Fibroblast of skin of scalp (primary cell): ENCODE data around the gene TUBB8. TPM values are rescaled to one million over a fixed set of nuclear protein-coding genes. Genes with fewer than 3 reads are reported as not detected.
"Not testable (repeated sequence)": the region's sequence is repeated elsewhere in the genome, so short reads cannot be mapped to it uniquely, and the experiment has no call there.

ENCODE experiments used
- DNase-seq: peaks from one replicate; pipeline ENCODE4 v3.0.0-alpha.2; 2013
- polyA plus RNA-seq, 2 experiments: library from polyadenylated mRNA; unstranded; fragments of 120-200 nt; gene quantifications; one replicate each; pipeline ENCODE4 v1.2.1, GENCODE V29; 2013; ENCODE audit not compliant: insufficient read length in 2 of 2

TUBB8 gene
- 0.19 TPM for polyA plus RNA-seq (2013, experiment 1 of 2; ENCODE audit: insufficient read length)
- not detected for polyA plus RNA-seq (2013, experiment 2 of 2; ENCODE audit: insufficient read length)

DNA sequence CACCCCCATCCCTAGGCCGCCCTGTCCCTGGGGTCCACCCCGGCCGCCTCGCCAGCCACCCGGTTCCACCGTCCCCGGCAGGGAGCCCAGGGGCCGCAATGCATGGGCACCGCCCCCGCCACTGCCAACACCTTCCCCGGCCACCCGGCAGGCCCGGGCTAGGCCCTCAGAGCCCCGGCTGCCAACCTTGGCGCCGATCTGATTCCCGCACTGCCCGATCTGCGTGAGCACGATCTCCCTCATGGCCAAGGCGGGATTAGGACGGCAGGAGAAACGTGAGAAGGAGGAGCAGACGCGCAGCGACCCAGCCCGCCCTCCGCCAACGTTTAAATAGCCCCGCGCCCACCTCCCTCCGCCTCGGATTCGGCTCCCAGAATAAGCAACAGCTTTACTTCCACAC lies at the start of gene TUBB8:
TSS of gene TUBB8 (minus strand) at position 301 of the 400 bp plus-strand sequence. CDS start at position 243, 58 bp downstream.
- no peak for DNase-seq

DNA sequence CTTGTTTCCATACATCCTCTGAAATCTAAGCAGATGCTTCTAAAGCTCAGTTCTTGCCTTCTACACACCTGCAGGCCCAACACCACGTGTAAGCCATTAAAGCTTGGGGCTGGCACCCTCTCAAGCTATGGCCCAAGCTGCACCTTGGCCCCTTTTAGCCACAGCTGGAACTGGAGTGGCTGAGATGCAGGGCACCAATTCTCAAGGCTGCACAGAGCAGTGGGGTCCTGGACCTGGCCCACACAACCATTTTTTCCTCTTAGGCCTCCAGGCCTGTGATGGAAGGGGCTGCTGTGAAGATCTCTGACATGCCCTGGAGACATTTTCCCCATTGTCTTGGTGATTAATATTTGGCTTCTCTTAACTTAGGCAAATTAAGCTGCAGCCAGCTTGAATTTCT lies 47.4 kb upstream of the TUBB8 start:
- DNase-seq = no peak

DNA sequence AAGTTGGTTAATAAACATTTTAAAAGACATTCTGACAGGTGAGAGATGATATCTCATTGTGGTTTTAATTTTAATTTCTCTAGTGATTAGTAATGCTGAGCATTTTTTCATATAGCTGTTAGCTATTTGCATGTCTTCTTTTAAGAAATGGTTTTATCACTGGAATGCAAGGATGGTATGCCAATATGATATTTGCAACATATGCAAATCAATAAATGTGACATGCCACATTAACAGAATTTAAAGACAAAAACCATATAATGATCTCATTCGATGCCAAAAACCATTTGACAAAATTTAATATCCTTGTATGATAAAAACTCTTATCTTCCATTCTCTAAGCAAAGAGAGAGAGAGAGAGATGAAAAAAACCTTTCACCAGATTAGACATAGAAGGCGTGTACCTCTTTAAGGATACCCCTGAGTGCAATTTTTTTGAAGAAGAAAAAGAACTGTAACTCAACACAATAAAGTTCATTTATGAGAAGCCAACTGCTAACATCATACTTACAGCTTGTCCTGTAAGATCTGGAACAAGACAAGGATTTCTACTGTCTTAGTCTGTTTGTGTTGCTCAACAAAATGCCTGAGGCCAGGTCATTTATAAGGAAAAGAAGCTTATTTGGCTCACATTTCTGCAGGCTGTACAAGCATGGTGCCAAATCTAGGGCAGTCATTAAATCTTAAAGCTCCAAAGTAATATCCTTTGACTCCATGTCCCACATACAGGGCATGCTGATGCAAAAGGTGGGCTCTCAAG lies 46.4 kb upstream of the TUBB8 start:
- no peak for DNase-seq

DNA sequence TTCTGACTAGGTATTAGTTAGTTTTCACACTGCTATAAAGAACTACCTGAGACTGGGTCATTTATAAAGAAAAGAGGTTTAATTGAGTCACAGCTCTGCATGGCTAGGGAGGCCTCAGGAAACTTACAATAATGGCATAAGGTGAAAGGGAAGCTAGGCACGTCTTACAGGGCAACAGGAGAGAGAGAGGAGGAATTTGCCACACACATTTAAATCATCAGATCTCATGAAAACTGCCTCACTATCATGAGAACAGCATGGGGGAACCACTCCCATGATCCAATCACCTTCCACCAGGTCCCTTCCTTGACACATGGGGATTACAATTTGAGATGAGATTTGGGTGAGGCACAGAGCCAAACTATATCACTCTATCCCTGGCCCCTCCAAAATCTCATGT lies 45.5 kb upstream of the TUBB8 start:
- DNase-seq = no peak

DNA sequence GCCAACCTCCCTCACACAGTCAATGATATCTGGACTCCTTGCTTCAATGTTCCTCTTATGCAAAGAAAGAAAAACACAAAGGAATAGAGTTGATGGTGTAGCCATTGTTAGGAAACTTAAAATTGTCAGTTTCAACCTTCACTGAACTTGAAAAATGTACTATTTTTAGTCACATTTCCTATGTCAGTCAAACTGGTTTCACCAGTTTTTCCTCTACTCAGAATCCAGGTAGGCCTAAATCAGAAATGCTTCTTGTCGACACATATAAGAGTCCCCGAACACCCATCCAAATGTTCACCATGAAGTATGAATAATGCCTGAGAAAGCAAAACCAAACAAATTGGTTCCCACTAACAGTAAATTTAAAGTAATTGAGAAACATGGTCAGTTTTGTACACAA lies 43.8 kb upstream of the TUBB8 start:
- no peak for DNase-seq

DNA sequence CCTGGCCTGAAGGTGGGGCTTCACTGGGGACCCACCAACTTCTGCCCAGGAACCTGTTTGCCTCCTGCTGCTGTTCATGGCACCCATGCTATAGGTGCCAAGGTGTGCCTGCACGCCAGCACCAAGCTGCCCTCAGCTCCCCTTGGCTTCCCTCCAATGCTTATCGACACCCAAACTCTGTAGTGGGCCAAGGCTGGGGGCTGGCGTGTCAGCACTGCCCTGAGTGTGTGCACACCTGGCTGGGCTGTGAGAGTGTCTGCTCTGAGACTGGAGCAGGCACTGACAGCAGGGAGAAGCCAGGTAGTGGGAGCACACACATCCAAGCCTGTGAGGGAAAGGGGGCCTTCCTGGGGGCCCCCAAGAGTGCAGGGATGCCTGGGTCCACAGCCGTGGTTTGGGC lies 43.1 kb upstream of the TUBB8 start:
- DNase-seq = no peak

DNA sequence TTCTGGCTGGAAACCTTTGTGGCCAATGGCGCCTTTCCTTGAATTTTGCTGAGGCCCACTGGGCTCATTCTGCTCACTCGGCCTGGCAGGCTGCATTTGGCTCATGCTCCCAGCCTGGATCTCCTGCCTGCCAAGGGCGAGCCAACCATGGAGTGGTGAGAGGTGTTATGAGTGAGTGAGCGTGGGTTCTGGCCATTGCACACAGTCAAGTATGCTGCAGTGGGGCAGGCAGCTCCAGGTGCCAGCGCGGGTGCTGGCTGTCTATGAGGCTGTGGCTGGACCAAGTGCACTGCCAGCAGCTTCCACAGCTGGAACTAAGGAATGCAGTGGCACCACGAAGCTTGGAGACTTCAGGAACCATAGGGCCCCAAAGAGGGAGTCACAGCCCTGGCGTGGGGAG lies 42.2 kb upstream of the TUBB8 start:
- DNase-seq = no peak

DNA sequence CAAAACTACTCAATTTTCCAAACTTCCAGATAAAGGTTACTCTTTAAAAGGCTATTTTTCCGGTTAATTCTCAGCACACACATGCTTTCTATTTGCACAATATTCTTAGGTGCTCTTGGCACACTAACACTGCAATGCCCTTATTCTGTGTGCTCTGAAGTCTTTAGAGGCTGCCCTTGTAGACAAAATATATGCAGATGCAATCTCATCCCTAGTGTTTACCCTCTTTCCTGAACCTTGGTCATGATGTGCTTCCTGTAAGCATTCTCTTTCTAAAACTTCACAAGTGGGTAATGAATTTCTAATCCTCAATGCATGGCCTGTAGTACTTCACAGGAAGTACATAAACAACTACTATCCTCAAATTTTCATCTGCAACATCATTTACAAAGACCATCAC lies 41.1 kb upstream of the TUBB8 start:
- DNase-seq = no peak

DNA sequence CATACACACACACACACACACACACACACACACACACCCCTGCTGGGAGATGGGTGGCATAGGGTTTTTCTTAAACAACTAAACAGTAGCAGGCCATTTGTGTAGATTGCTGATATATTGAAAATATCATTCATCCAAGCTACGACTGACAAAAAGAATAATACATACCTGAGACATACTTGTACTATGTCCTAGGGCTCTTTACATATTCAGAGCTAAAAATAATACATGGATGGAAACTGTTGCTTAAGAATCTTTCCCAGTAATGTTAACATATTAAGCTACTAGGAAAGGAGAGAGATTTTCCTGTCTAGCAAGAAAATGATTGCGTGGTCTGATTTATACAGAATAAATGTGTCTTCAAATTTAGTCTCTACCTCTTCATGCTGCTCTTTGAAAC lies 40.2 kb upstream of the TUBB8 start:
- DNase-seq = no peak

DNA sequence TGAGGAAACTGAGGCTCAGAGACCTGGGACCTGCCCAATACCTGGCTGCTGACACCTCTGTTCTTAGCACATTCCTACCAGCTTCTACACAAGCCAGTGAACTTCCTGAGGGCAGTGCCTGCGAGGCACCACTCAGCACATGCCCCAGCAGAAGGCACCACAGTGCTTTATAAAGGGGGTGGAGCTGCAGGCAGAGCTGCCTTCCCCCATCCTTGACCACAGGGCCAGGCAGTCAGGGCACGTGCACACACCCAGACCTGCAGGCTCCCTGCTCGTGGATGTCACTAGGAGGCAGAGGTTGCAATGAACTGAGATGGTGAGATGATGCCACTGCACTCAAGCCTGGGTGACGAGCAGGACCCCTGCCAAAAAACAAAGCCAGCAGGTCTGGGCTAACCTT lies 39.2 kb upstream of the TUBB8 start:
- no peak for DNase-seq

DNA sequence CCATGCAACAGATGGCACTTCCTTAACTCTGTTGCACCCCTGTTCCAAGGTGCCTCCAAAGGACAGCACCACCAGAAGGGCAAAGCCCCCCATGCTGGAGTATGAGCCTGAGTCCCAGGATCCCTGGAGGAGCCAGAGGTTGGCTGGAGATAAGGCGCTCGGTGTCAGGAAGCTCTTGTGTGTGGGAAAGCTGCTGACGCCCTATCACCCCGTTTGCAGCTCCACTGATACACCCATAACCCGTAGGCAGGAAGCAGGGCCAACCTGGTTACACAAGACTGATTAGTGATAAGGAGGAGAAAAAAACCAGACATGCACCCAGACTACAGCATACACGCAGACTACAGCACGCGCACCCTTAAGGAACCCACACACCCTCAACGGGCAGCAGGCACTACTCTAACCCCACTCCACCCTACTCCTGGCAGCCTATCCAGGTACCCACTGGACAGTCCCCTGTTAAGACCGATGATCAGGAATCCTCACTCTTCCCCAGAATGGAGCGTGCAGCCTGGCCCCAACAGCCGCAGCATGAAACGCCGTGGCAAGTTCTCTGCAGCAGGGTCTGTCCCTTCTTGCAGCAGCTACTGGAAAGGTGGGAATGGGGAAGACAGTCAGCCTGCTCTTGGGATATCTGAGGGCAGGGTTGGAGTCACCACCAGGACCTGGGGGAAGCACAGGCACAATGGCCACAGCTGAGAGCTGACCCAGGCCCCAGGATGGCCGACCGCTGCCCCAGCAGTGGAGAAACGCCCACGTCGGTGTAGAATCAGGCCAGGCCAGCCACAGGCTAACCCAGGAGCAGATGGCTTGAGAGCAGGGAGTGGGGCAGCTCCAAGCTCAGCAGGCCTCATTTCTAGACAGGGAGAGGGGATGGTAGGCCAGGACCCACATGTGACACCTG lies 38.3 kb upstream of the TUBB8 start:
- no peak for DNase-seq

DNA sequence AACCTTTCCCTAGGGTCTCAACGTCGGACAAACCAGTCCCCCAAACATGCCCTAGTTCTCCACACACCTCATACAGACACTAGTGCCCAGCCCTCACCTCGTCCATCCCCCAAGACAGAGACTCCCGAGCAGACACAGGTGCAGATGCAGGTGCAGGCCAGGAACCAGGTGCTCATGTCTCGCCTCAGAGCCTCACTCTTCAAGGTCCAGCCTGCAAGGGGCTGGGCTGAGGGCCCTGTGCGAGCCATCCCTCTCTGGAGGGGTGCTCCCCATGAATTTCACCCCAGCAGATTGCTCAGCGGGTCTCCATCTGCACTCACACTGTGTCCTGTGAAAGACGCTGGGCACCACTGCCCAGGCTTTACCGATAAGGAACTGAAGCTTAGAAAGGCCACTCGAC lies 36.9 kb upstream of the TUBB8 start:
- DNase-seq = no peak

DNA sequence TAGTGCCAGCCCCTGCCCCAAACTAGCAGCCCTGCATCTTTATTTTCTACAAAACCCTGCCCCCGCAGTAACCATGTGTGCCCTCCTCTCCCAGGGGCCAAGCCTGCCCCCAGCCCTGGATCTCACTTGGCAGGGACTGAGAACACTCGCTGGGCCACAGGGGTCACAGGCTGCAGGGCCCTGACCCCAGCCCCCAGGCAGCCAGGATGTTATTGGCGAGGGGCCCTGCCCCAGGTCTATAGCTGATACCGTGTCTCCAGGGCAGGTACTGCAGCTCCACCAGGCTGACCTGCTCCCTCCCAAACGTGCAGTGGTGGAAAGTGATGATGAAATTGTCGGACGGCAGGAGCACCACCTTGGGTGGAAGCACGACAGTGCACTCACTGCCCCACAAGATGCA lies 35.9 kb upstream of the TUBB8 start:
- no peak for DNase-seq

DNA sequence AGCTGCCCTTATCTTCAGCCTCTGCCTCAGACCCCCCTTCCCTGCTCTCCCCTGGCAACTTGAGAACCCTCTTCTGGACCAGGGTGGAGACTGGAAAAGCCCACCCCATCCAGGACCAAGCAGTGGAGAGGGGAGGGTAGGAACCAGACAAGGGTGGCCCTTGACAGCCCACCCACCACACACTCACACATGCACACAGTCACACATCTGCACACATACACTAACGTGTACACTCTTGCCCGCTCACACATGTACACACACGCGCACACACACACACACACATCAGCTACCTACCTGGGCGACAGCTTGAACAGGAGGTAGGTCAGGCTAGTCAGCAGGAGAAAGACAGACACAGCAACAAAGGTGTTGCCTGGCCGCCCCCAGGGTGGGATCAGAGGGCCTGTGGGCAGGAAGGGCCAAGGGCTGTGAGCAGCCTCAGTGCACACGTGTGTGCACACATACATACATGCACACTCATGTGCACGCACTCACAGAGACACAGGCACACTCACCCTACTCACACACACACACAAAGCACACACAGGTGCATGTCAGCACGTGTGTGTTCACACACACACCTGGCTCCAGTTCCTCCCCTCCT lies 34.9 kb upstream of the TUBB8 start:
- no peak for DNase-seq

DNA sequence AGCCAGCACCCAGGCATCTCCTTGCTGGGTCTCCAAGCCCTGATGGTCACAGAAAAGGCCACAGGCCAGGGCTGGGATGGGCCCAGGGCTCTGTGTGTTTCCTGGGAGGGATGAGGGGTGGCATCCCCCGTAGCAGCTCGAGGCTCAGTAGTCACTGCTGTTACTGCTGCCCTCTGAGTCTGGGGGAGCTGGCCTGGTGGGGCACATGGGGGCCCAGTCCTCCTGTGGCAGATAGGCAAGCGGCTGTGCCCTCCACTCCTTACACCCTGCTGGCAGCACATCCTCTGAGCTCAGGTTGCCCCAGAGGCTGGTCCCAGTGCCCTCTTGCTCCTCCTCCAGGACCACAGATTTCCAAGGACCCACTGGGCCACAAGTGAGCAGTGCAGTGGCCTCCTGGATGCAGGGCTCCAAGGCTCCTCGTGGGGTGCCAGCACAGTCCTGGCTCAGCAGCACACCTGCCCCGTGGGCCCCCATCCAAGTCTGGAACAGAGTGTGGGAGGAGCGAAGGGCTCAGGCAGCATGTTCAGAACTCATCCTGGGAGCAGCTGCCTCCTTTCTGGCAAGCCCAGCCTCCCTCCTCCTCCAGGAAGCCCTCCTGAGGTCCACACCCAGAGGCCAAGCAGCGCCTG lies 31.5 kb upstream of the TUBB8 start:
- DNase-seq = no peak

DNA sequence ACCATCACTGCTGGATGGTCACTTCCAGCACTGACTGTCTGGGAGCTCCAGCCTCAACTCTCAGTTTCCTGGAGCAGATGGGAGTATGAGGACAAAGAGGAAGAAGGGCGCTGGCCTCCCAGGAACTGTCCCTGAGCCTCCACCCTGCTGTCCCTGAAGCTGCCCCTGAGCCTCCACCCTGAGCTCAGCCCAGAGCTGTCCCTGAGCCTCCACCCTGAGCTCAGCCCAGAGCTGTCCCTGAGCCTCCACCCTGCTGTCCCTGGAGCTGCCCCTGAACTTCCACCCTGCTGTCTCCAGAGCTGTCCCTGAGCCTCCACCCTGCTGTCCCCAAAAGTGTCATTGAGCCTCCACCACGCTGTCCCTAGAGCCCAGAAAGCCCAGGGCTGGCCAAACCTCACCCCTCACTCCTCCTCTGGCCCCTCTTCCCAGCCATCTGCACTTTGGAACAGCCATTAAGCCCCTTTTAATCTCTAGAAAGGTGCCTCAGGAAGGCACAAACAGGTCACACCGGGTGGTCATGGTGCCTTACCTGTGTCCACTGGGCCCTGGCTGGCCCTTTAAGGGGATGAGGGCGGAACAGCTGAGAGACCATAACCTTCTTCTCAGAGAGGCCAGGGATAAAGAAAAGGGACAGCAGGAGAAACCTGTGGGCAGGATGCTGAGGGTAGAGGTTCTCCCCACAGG lies 30.6 kb upstream of the TUBB8 start:
- no peak for DNase-seq

DNA sequence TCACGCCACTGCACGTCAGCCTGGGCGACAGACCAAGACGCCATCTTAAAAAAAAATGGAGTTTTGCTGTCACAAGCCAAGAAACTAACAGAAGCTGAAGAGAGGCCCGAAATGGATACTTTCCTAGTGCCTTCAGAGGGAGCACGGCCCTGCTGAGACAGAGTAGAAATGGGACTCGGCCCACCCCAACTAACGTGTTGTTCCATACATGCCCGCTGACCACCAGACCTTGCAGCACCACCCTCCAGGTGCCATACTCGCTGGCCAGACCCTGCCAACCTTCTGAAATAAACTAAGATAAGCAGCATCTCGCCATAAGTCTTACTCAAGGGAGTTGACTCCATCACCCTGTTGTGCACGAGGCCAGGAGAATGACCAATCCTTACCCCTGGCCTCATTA lies 29.5 kb upstream of the TUBB8 start:
- DNase-seq = no peak

DNA sequence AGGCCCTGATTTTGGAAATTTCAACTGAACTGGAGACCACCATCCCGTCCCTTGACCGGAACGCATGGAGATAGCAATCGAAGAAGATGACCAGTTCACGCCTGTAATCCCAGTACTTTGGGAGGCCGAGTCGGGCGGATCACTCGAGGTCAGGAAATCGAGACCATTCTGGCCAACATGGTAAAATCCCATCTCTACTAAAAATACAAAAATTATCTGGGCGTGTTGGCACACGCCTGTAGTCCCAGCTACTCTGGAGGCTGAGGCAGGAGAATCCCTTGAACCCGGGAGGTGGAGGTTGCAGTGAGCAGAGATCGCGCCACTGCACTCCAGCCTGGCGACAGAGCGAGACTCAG lies 25.1 kb upstream of the TUBB8 start:
- DNase-seq = not testable (repeated sequence)

DNA sequence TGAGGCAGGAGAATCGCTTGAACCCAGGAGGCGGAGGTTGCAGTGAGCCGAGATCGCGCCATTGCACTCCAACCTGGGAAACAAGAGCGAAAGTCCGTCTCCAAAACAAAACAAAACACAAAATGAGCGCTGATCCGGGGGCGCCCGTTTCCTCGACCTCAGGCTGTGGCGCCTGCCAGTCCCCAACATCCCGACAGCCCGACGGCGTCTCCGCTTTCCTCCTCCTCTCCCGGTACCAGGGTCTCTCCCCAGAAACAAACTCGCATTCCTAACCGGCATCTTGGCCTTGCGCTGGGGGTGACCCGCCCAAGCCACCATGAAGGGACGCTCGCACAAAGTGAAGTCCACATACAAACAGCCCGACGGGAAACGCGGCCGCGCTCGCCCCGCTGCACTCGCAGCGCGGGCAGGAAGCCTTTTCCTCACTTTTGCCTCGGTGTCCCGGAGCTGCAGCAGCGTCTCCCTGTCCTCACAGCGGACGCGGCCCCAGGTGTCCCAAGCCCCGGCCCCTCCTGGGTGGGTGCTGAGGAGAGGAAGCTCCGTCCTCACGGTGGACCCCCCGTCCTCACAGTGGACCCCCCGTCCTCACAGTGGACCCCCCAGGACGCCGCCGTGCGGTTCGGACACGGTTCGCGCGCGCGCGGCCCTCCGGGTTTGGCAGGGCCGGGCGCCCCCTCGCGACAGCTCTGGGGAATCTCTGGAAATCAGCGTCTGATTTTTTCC lies 24.6 kb upstream of the TUBB8 start:
- peak; percentile 56 for DNase-seq

DNA sequence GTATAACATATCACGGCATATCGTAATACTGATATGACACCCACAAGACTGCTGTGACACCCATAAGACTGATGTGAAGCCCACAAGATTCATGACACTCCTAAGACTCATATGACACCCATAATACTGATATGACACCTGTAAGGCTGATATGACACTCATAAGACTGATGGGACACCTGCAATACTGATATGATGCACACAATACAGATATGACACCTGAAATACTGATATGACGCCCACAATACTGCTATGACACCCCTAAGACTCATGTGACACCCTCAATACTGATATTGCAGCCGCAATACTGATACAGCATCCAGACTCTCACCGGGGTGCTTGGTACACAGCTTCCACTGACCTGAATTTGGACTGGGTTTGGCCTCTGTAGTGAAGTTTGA lies 19.1 kb upstream of the TUBB8 start:
- not testable (repeated sequence) for DNase-seq

DNA sequence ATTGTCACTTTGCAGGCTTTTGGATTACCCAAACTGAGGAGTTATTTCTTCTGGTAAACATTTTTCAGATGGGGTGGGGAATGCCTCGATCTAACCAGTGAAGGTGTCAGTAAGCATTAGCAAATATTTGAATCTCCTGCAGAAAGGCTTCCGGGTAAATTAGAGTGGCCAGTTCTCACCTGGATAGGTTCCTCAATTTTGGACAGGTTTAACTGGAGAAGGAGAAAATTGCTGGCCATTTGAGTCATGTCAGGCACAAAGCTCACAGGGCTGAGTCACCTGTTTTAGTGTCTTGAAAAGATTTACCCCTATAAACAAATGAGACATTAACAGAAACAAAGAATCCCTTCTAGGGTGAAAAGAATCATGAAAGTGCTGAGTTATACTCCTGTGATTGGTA lies 830 bp upstream of the TUBB8 start:
- not testable (repeated sequence) for DNase-seq

DNA sequence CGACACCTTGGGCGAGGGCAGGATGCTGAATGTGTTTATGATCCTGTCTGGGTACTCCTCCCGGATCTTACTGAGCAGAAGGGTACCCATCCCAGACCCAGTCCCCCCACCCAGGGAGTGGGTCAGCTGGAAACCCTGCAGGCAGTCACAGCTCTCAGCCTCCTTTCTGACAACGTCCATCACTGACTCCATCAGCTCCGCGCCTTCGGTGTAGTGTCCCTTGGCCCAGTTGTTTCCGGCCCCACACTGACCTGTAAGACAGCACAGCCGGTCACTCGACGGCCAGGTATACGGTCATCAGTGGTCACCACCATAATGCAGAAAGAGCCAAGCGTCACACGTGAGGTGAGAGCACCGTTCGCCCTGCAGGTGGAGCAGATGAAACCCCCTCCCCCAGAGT lies 1.2 kb downstream of the TUBB8 start:
- not testable (repeated sequence) for DNase-seq
